ENCODE measurements around the gene NTM. TPM values are rescaled to one million over a fixed set of nuclear protein-coding genes. Genes with fewer than 3 reads are reported as not detected.

Gene NTM
- polyA plus RNA-seq, 1 donor (not counting 4 experiments of a cell fraction or from before 2014, with no cell fraction given) = 47.9 TPM

- Histone ChIP-seq H3K4me1 (ENCODE audit: control insufficient read depth, extremely low read depth, insufficient read depth, low read length) (peaks cover 3% of the 10 kb centered on the region), H2AFZ (ENCODE audit: control insufficient read depth, low read length) (no peak overlapping the region), H3K36me3 (ENCODE audit: control insufficient read depth in 2 of 2, extremely low read depth in 1 of 2, insufficient read depth in 2 of 2, low read length in 2 of 2) (no peaks in the 10 kb centered on the region), H3K4me3 (ENCODE audit: control insufficient read depth in 2 of 3, extremely low read depth in 1 of 3, insufficient read depth in 2 of 3, low read depth in 1 of 3, low read length in 3 of 3) (no peak overlapping the region), H3K9ac (ENCODE audit: control insufficient read depth, extremely low read depth, insufficient read depth, low read length) (no peak overlapping the region), H3K4me2 (ENCODE audit: control insufficient read depth, extremely low read depth, insufficient read depth, low read depth, low read length) (no peak overlapping the region), H3K79me2 (ENCODE audit: control insufficient read depth, insufficient read depth, low read length) (no peaks in the 10 kb centered on the region), H3K9me3 (ENCODE audit: control insufficient read depth, low read depth, low read length) (no peaks in the 10 kb centered on the region), H4K20me1 (ENCODE audit: control insufficient read depth, extremely low read depth, insufficient read depth, low read length) (no peaks in the 10 kb centered on the region), H3K27ac (ENCODE audit: control insufficient read depth, insufficient read depth, low read length) (no peak overlapping the region), H3K27me3 (ENCODE audit: control insufficient read depth, extremely low read depth, insufficient read depth, low read length) (no peaks in the 10 kb centered on the region), H3K9me1 (ENCODE audit: control insufficient read depth, extremely low read depth, insufficient read depth, low read length) (no peaks in the 10 kb centered on the region)
- no peak for FAIRE-seq
- TF ChIP-seq CTCF (optimal IDR thresholded peaks at IDR 0.05 in 1 of 3, IDR thresholded peaks at IDR 0.05 in 1 of 3, conservative IDR thresholded peaks at IDR 0.05 in 1 of 3; ENCODE audit: extremely low read depth in 1 of 3, insufficient read depth in 2 of 3, low read length in 3 of 3) (no peak), EZH2 (IDR thresholded peaks at IDR 0.05; ENCODE audit: low read length) (no peak)
- no peak for DNase-seq (ENCODE audit: low read depth, low spot score)
- dilution Hi-C loops (cut with MboI; ENCODE audit: extremely low pct_ligation_motif_present, low sequenced_read_pairs) = no loop called here
Measured at GRCh38 chr11:131815590-131815989, 445.2 kb downstream of the NTM start.

DNA sequence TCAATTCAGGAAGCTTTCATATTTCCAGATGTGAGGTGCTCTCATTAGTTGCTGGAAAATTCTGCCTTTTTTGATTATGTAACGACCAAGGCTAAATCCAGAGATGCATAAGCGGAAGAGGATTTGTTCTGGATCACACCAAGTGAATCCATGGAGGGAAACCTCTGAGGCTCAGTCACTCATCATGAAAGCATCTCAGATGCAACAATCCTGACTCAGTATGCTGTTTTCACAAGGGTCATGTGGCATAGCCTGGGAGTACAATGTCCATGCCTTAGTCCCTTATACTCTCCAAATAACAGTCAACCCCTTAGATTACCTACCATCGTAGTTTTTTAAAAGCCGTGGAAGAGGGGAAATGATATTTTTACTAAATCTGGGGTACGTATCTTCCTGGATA is 445.6 kb downstream of the NTM start:
- H3K4me1 ChIP-seq (ENCODE audit: control insufficient read depth, extremely low read depth, insufficient read depth, low read length) = peaks cover 3% of the 10 kb centered on the region
- dilution Hi-C loops (cut with MboI; ENCODE audit: extremely low pct_ligation_motif_present, low sequenced_read_pairs) = no loop called here
- H3K9me3 ChIP-seq (ENCODE audit: control insufficient read depth, low read depth, low read length) = no peaks in the 10 kb centered on the region
- no peaks in the 10 kb centered on the region for H3K36me3 ChIP-seq (ENCODE audit: control insufficient read depth in 2 of 2, extremely low read depth in 1 of 2, insufficient read depth in 2 of 2, low read length in 2 of 2)
- no peak overlapping the region for H3K4me3 ChIP-seq (ENCODE audit: control insufficient read depth in 2 of 3, extremely low read depth in 1 of 3, insufficient read depth in 2 of 3, low read depth in 1 of 3, low read length in 3 of 3)
- no peak overlapping the region for H3K27ac ChIP-seq (ENCODE audit: control insufficient read depth, insufficient read depth, low read length)
- no peaks in the 10 kb centered on the region for H3K27me3 ChIP-seq (ENCODE audit: control insufficient read depth, extremely low read depth, insufficient read depth, low read length)
- H2AFZ ChIP-seq (ENCODE audit: control insufficient read depth, low read length) = no peak overlapping the region
- TF ChIP-seq CTCF (optimal IDR thresholded peaks at IDR 0.05 in 1 of 3, IDR thresholded peaks at IDR 0.05 in 1 of 3, conservative IDR thresholded peaks at IDR 0.05 in 1 of 3; ENCODE audit: extremely low read depth in 1 of 3, insufficient read depth in 2 of 3, low read length in 3 of 3) (no peak), EZH2 (IDR thresholded peaks at IDR 0.05; ENCODE audit: low read length) (no peak)
- FAIRE-seq (no peak), DNase-seq (ENCODE audit: low read depth, low spot score) (no peak)
- no peaks in the 10 kb centered on the region for H3K9me1 ChIP-seq (ENCODE audit: control insufficient read depth, extremely low read depth, insufficient read depth, low read length)
- no peaks in the 10 kb centered on the region for H3K79me2 ChIP-seq (ENCODE audit: control insufficient read depth, insufficient read depth, low read length)
- H3K4me2 ChIP-seq (ENCODE audit: control insufficient read depth, extremely low read depth, insufficient read depth, low read depth, low read length) = no peak overlapping the region
- no peaks in the 10 kb centered on the region for H4K20me1 ChIP-seq (ENCODE audit: control insufficient read depth, extremely low read depth, insufficient read depth, low read length)
- H3K9ac ChIP-seq (ENCODE audit: control insufficient read depth, extremely low read depth, insufficient read depth, low read length) = no peak overlapping the region
